LoVo (cell line): ENCODE results near the gene PINK1.

Experiments used
- DNase-seq: peaks from one replicate; pipeline ENCODE4 v3.0.0-alpha.2; 2016; ENCODE audit warnings: low spot score

The PINK1 gene

DNA sequence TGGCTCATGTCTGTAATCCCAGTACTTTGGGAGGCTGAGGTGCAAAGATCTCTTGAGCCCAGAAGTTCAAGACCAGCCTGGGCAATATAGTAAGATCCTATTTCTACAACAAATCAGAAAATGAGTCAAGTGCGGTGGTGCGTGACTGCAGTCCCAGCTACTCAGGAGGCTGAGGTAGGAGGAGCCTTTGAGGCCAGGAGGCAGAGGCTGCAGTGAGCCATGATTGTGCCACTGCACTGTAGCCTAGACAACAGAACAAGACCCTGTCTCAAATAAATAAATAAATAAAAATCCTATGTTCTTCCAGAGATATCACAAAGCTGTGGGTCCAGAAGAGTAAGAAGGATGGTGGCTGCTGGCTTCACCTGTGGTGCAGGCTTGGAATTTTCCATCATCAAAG lies 22.3 kb upstream of the PINK1 start:
- no peak for DNase-seq

DNA sequence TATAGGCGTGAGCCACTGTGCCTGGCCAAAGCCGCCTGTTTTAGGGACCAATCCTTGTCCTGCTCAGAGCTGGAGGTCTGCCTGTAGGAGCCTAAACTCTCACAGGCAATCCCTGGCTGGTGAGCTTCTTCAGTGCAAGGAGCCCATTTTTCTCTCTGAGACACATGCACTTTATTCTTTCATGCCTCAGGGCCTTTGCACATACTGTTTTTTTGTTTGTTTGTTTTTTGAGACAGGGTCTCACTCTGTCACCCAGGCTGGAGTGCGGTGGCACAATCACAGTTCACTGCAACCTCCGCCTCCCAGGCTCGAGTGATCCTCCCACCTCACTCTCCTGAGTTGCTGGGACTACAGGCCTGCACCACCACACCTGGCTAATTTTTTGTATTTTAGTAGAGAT lies 21.6 kb upstream of the PINK1 start:
- DNase-seq, result no peak

DNA sequence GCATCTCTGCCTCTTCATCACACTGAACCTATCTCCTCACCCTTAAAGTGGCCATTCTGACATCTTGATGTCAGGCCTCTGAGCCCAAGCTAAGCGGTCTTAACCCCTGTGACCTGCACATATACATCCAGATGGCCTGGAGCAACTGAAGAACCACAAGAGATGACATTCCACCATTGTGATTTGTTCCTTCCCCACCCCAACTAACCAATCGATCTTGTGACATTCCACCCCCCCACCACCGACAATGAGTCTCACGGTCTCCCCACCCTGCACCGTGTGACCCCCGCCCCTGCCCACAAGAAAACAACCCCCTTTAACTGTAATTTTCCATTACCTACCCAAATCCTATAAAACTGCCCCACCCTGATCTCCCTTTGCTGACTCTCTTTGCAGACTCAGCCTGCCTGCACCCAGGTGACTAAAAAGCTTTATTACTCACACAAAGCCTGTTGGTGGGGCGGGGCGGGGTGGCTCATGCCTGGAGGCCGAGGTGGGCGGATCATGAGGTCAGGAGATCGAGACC lies 21.0 kb upstream of the PINK1 start:
- DNase-seq, result peak; percentile 78

DNA sequence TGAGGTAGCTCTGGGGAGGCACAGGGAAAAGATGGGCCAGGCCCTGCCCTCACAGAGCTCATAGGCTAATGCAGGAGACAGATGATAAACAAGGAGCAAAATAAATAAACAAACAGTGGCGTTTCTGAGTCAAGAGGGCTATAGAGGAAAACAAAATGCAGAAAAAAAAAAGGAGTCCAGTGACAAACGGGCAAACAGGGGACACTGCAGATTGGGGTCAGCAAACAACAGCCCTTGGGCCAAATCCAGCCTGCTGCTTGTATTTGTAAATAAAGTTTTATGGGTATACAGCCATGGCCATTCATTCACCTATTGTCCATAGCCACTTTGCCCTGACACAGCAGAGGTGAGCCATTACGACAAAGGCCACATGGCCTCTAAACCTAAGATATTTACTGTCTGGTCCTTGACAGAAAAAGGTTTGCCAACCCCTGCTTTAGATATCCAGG lies 19.1 kb upstream of the PINK1 start:
- no peak for DNase-seq

DNA sequence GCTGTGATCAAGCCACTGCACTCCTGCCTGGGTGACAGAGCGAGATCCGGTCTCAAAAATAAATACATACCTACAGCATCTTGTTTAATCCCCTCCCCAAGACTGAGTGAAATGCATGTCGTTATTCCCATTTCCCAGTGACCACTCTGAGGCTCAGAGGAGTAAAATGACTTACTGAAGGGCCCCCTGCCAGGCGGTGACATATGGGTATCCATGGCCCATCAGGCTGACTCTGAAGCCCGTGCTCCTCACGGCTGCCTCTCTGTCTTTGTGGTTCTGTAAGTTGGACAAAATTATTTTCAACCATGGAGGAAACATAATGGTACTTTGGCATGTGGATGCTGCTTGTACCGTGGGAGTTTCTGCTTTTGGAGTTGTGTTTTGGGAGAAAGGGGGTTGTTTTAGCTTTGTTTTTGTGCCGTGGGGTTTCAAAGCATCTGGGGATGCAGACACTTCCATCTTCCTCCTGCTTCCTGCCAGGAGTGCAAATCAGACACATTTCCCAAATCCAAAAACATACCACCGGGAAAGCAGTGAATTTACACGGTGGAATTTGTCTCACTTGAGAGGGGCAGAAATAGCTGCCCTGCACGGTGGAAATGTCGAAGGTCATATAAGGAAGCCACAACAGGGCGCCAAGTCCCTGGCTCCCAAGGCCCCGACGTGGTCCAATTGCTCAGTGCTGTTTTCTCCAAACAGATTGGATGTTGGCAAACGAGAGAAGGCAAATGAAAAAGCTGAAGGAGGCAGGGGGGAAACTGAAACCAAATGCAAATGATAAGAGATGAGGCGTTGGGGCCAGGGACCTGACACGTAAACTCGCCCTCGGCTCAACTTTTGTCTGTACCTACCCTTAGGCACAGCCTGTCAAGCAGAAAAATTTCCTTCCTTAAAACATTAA lies 17.1 kb upstream of the PINK1 start:
- DNase-seq, result no peak

DNA sequence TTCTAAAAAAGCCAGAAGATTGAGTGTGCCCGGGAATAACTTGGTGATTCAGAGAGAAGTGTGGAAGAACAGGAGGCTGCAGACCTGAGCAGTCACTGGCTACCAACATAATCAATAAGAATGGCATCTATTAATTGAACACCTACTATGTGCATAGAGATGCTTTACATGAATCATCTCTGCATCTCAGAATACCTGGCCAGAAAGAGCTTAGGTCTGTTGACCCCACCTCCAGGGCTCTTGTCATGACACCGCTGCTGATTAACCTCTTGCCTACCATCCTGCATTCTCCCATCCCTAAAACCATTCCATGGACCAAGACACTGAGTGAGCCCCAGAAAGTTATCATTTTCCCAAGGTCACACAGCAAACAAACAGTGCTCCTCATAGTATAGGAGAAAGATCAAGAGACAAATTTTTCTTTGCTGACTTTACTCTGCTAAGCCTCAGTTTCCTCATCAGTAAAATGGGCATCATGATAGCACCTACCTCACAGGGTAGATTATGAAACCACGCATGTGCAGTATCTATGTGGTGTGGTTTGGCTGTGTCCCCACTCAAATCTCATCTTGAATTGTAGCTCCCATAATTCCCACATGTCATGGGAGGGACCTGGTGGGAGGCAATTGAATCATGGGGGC lies 16.3 kb upstream of the PINK1 start:
- no peak for DNase-seq

DNA sequence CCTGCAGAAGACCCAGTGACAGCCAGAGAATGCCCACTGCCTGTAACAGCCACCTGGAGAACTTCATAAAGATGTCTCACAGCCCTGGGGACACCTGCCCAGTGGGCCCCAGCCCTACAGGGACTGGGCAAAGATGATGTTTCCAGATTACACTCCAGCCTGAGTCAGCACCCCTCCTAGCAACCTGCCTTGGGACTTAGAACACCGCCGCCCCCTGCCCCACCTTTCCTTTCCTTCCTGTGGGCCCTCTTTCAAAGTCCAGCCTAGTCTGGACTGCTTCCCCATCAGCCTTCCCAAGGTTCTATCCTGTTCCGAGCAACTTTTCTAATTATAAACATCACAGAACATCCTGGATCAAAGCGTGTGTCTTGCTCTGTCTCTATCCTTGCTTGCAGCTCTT lies 14.7 kb upstream of the PINK1 start:
- DNase-seq, result no peak

DNA sequence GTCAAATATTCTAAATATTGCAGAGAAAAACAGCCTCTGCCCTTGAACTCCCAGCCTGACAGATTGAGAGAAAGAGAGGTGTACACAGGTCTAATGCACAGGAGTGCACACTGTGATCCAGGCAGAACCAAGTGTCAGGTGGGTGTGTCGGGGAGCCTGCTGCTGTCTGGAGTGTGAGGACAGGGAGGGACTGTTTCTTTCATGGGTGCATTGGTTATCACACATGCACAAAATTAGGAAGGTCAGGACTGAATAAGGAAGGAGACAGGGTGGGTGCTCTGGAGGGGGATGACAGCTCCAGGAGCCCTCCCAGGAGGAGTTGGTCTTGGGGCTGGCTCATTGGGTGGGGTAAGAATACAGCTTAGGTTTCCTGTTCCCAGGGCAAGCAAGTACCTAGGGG lies 13.3 kb upstream of the PINK1 start:
- DNase-seq, result no peak

DNA sequence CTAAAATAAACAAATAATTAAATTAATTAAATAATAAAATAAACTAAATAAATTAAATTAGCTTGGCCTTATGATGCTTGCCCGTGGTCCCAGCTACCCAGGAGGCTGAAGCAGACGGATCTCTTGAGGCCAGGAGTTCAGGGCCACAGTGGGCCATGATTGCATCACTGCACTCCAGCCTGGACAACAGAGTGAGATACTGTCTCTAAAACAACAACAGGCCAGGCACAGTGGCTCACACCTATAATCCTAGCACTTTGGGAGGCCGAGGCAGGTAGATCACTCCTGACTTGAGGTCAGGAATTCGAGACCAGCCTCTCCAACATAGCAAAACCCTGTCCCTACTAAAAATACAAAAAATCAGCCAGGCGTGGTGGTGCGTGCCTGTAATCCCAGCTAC lies 12.2 kb upstream of the PINK1 start:
- DNase-seq, result no peak

DNA sequence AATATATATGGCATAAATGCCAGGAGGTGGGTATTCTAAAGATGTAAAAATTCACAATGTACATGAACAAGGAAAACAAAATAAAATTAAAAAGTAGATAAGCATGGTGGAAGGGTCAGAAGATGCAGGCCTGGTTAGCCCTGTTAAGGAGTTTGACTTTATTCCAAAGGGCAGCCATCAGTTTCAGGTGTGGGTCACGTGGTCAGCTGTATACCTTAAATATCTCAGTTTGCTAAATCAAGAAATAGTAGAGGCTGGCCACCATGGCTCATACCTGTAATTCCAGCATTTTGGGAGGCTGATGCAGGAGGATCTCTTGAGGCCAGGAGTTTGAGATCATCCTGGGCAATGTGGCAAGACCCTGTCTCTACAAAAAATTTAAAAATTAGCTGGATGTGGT lies 8.5 kb upstream of the PINK1 start:
- DNase-seq, result no peak

DNA sequence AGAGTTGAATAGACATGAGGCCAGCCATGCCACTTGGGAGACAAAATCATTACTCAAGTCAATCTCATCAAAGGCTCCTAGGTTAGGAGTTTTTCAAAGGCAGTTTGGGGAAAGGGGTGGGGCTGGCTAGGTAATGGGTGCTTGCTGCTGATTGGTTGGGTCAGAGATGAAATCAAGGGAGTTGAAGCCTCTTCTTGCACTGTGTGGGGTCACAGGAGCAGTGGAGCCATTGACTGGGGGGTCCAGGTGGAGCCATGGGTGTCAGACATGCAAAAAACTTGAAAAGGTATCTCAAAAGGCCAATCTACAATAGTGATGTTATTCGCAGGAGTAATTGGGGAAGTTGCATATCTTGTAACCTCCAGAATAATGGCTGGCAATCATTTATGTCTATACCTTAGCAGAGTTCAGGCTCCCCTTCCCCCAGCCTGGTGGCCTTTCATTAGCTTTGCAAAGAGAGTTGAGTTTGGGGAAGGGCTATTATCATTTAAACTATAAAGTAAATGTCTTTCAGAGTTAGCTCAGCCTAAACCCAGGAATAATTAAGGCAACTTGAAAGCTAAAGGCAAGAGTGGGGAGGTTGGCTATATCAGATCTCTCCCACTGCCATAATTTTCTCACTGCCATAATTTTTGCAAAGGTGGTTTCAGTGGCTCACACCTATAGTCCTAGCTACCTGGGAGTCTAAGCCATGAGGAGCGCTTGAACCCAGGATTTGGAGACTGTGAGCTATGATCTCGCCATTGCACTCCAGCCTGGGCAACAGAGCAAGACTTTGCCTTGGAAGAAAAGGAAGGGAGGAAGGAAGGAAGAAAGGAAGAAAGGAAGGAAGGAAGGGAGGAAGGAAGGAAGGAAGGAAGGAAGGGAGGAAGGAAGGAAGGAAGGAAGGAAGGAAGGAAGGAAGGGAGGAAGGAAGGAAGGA lies 7.8 kb upstream of the PINK1 start:
- DNase-seq, result no peak

DNA sequence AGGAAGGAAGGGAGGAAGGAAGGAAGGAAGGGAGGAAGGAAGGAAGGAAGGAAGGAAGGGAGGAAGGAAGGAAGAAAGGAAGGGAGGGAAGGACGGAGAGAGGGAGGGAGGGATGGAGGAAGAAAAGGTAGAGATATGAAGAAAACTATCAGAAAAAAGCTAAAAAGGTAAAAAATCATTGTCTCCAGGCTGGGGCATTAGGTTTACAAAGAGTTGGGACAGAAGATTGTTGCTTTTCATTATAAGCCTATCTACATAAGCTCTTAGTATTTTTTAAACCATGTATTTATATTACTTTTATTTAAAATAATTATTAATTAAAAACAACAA lies 7.2 kb upstream of the PINK1 start:
- no peak for DNase-seq

DNA sequence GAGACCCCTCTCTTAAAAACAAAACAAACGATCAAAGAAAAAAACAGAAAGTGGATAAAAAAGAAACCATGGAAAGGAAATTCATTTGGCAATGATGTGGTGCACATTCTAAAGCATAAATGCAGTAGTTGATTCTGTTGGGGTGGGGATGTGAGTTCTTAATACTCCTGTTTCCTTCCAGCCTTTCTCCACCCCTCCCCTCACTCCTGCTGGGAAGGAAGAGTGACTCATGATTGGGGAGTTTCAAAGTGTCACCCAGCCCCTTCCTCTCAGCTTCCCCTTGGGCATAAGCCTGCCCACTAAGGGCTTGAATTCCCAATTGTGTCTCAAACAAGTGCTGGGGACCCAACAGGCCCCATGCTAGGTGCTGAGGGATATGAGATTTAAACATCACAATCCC lies 6.7 kb upstream of the PINK1 start:
- DNase-seq, result no peak

DNA sequence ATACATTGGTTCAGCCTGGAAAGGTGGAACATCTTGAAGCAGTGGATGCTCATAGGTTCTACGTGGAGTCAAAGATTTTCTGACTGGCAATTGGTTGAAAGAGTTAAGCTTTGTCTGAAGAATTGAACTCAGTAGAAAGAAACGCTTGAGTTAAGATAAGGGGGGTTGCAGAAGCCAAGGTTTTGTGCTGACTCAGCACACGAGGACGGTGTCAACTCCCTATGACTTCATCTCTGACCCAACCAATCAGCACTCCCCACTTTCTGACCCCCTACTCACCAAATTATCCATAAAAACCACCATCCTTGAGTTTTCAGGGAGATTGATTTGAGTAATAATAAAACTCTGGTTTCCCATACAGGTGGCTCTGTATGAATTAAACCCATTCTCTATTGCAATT lies 2.5 kb upstream of the PINK1 start:
- no peak for DNase-seq

DNA sequence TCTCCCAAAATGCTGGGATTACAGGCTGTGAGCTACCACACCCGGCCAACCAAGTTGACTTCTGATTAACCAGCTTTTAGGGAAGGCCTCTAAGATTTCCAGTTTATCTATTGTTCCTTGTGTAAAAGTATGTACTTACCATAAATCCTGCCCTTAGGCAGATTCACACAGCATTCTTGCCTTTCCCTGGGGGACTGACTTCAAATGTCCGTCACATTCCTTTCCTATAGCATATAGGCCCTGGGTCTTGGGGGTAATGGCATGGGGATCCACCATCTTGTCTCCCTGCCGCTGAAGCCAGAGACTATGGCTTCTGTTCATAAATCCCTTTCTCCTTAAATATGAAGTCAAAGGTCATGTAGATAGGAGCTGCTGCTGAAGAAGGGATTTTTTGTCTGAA lies 872 bp upstream of the PINK1 start:
- DNase-seq, result no peak

DNA sequence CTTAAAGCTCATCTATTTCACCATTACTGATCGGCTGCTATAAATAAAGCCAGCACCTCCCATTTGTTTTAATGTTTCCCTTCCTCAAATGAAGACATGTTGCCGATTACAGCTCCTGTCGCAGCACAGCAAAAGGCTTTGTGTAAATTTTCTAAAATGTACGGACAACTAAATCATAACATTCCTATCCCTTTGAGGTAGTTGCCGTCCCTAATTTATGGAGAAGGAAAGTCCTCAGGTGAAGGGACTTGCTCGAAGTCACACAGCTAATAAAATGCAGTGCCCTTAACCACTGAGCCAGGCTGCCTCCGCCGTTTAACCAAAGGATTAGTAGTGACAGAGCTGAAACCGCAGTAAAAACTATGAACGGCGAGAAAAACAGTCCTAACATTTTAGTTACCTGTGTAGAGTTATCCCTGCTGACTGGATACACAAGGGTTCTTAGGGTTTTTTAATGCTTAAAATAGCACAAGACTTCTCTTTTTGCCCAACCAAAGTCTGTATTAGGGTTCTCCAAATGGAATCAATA lies 871 bp downstream of the PINK1 start:
- DNase-seq, result no peak

DNA sequence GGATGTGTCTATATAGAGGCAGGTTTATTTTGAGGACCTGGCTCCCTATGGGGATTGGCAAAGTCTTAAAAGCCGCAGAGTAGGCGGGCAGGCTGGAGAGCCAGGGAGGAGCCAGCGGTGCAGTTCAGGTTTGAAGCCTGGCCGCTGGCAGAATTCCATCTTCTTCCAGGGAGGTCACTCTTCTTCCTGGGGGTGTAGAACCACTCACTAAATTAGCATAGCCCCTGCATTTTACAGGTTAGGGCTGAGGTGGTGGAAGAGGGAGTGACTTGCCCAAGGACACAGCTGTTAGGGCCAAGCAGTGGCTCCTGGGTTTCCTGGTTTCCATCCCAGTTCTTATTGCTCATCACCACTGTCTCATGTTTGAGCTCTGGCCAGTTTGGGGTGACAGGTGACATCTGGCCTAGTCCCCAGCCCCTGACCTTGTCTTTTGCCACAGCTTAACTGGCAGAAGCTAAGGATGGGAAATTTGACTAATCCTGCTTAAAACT lies 1.4 kb downstream of the PINK1 start:
- DNase-seq, result peak; percentile 13

DNA sequence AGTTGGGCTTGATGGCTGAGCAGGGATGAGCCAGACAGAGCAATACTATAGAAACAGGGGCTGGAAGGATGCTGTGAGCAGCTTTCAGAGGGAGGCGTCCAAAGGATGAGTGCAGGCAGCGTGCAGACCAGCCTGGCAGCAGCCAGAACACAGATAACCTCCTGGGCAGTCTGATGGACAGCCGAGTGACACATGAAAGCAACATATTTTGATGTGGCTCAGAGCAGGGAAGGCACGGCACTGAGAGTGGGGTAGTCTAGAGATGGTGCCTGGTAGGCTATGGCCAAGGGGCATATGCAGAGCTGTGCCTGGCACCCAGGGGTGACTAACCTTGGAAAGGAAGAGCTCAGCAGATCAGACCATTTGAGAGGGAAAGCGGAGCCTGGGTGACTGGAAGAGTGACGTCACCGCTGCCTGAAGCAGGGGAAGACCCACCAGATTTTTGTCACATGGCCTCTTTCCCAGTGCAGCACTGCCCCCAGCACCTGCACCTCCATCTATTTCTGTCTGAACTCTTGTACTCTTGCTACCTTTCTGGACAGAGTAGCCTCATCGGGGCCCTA lies 3.6 kb downstream of the PINK1 start:
- DNase-seq, result no peak

DNA sequence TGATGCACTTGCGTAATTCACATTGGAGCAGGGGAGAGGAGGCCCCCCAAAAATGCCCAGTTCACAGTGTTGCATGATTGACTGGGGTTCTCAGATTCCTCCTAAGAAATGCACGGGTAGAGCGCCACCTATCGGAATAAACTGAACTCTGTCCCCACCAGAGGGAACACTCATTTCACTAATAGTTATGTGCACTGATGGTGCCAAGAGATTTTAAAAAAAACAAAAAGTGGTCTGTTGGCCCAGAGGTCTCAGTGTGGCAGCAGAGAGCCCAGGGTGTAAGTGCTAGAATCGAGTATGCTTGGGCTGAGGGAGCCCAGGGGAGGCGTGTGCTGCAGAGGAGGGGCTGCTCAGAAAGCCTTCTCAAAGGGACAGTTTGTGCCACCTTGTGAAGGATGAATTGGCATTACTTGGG lies 6.9 kb downstream of the PINK1 start:
- DNase-seq, result peak; percentile 46

DNA sequence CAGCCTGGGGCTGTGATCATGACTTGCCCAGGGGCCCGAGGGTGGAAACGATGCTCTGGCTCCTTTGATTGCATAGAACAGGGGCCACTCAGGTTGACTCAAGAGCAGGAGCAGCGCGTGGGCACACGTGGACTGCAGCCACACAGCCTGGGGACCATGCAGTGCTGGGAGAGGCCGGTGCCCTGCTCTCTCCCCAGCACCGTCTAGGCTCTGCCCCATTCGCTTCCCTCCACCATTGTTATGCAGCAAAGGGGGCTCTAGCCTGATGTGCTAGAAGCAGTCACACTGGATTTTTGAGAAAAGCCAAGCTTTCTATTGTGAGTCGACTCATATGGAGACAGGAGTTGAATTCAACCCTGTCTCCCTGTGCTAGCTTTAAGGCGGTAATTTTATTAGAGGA lies 8.7 kb downstream of the PINK1 start:
- DNase-seq, result no peak

DNA sequence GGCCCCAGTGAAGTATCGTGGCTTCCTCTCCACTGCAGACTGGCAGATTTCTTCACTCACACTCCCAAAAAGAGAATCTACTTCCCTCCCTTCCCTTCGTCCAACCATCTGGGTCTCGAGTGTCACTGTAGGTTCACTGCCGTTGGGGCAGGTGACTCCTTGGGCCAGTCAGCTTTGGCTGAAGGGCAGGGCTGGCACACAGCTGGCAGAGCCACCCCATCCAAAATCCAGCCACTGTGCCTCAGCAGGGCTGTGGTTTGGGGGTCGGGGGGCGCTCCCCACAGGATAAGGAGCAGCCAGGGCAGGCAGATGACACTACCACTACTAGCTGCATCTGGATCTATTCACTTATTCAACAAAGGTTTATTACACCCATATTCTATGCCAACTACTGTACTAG lies 9.8 kb downstream of the PINK1 start:
- DNase-seq, result no peak

DNA sequence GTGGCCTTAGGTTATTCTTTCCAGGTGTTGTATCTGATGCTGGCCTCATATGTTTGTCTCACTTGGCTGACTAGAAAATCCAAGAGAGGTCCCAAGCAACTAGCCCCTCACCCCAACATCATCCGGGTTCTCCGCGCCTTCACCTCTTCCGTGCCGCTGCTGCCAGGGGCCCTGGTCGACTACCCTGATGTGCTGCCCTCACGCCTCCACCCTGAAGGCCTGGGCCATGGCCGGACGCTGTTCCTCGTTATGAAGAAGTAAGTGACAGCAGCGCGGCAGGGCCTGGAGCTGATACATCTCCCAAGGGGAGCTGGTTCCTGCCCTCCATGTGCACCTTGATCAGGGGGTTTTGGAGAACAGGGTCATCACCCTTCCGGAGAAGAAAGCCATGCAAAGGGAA lies 11.2 kb downstream of the PINK1 start:
- DNase-seq, result no peak
